Right lobe of liver (tissue), 4 donors: ENCODE data around the gene SHMT1.
"Not testable (repeated sequence)": the region's sequence is repeated elsewhere in the genome, so short reads cannot be mapped to it uniquely, and the experiment has no call there.

Experiments
- POLR2A ChIP-seq: fragments of 450-650 bp; IDR thresholded peaks from one replicate; pipeline ENCODE4 v1.6.1; 2017; ENCODE audit warnings: antibody characterized with exemption, mild to moderate bottlenecking
- TF ChIP-seq, protein P1 (sequence below), 4 donors: fragments of 200-600 bp in 3 of 4; fragments of 450-650 bp in 1 of 4; IDR thresholded peaks; one replicate each; pipeline versions ENCODE4 v1.5.1 to v1.8.0; 2016 to 2022; ENCODE audit warnings: antibody characterized with exemption in 4 of 4, mild to moderate bottlenecking in 2 of 4
- donor health status: DM: no; HTN: no; CAD: no.
- donor health status: DM: no; HTN: no; CAD: no.
- donor health status: DM: no; HTN: yes; CAD: no.

DNA sequence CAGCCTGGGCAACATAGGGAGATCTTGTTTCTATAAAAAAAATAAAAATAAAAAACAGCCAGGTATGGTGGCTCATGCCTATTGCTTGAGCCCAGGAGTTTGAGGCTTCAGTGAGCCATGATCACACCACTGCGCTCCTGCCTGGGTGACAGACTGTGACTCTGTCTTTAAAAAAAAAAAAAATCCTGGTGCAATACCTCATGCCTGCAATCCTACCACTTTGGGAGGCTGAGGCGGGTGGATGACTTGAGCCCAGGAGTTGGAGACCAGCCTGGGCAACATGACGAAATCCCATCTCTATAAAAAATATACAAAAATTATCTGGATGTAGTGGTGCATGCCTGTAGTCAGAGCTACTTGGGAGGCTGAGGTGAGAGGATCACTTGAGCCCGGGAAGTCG lies 15.3 kb upstream of the SHMT1 start:
- TF ChIP-seq, protein P1, sequence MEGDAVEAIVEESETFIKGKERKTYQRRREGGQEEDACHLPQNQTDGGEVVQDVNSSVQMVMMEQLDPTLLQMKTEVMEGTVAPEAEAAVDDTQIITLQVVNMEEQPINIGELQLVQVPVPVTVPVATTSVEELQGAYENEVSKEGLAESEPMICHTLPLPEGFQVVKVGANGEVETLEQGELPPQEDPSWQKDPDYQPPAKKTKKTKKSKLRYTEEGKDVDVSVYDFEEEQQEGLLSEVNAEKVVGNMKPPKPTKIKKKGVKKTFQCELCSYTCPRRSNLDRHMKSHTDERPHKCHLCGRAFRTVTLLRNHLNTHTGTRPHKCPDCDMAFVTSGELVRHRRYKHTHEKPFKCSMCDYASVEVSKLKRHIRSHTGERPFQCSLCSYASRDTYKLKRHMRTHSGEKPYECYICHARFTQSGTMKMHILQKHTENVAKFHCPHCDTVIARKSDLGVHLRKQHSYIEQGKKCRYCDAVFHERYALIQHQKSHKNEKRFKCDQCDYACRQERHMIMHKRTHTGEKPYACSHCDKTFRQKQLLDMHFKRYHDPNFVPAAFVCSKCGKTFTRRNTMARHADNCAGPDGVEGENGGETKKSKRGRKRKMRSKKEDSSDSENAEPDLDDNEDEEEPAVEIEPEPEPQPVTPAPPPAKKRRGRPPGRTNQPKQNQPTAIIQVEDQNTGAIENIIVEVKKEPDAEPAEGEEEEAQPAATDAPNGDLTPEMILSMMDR (IDR thresholded peaks at IDR 0.05), result not testable (repeated sequence)
- TF ChIP-seq POLR2A, result not testable (repeated sequence)
